MM.1S (cell line): ENCODE measurements around the gene PVRIG.
"Not testable (repeated sequence)": the region's sequence is repeated elsewhere in the genome, so short reads cannot be mapped to it uniquely, and the experiment has no call there.

Source experiments
- DNase-seq: peaks from one replicate; pipeline ENCODE4 v3.0.0-alpha.2; 2015
- H2AFZ ChIP-seq: fragments of 300-600 bp; sonication (generic); 2 replicates; pipeline ENCODE4 v1.6.0; 2016; ENCODE audit warnings: antibody characterized with exemption, low read length
- H3F3A ChIP-seq: fragments of 300-600 bp; sonication (generic); 2 replicates; pipeline ENCODE4 v1.6.1; 2016; ENCODE audit warnings: mild to moderate bottlenecking, antibody characterized with exemption, low read length, moderate library complexity, mixed read lengths; ENCODE audit not compliant: insufficient read depth
- H3K27ac ChIP-seq: fragments of 300-600 bp; sonication (generic); 2 replicates; pipeline ENCODE4 v1.5.1; 2016; ENCODE audit warnings: mild to moderate bottlenecking, low read length
- H3K27me3 ChIP-seq: fragments of 300-600 bp; sonication (generic); replicated peaks from 2 replicates; pipeline ENCODE4 v1.6.0; 2016; ENCODE audit warnings: low read length; ENCODE audit not compliant: insufficient read depth
- H3K36me3 ChIP-seq: fragments of 300-600 bp; sonication (generic); replicated peaks from 2 replicates; pipeline ENCODE4 v1.6.1; 2016; ENCODE audit warnings: mild to moderate bottlenecking, low read length, mixed read lengths; ENCODE audit not compliant: insufficient read depth
- H3K4me1 ChIP-seq: fragments of 300-600 bp; sonication (generic); 2 replicates; pipeline ENCODE4 v1.6.1; 2016; ENCODE audit warnings: low read length, mixed read lengths
- H3K4me2 ChIP-seq: fragments of 300-600 bp; sonication (generic); 2 replicates; pipeline ENCODE4 v1.6.0; 2016; ENCODE audit warnings: low read depth, low read length
- H3K4me3 ChIP-seq: fragments of 300-600 bp; sonication (generic); 2 replicates; pipeline ENCODE4 v1.5.1; 2016; ENCODE audit warnings: low read length, mixed read lengths
- H3K79me2 ChIP-seq: fragments of 300-600 bp; sonication (generic); 2 replicates; pipeline ENCODE4 v1.6.1; 2016; ENCODE audit warnings: mixed run types, low read length, mixed read lengths
- H3K9ac ChIP-seq: fragments of 300-600 bp; sonication (generic); 2 replicates; pipeline ENCODE4 v1.6.1; 2016; ENCODE audit warnings: low read length, mixed read lengths
- H3K9me2 ChIP-seq: fragments of 300-600 bp; sonication (generic); replicated peaks from 2 replicates; pipeline ENCODE4 v1.6.1; 2016; ENCODE audit warnings: mild to moderate bottlenecking, low read length, mixed read lengths; ENCODE audit not compliant: insufficient read depth
- H3K9me3 ChIP-seq: fragments of 300-600 bp; sonication (generic); replicated peaks from 2 replicates; pipeline ENCODE4 v1.6.1; 2016; ENCODE audit warnings: mild to moderate bottlenecking, low read length, mixed read lengths; ENCODE audit not compliant: insufficient read depth
- H4K20me1 ChIP-seq: fragments of 300-600 bp; sonication (generic); 2 replicates; pipeline ENCODE4 v1.6.1; 2016; ENCODE audit warnings: mild to moderate bottlenecking, low read length, moderate library complexity, mixed read lengths; ENCODE audit not compliant: insufficient read depth
- CTCF ChIP-seq: fragments of 300-600 bp; sonication (generic); IDR thresholded peaks from 2 replicates; pipeline ENCODE4 v1.5.1; 2016; ENCODE audit warnings: antibody characterized with exemption, low read length, mixed read lengths
- EZH2 ChIP-seq: fragments of 300-600 bp; sonication (generic); optimal IDR thresholded peaks from 2 replicates; pipeline ENCODE3; 2017; ENCODE audit warnings: low read depth, mild to moderate bottlenecking, antibody characterized with exemption, low read length, mixed read lengths
- EZH2phosphoT487 ChIP-seq: fragments of 300-600 bp; sonication (generic); IDR thresholded peaks from 2 replicates; pipeline ENCODE4 v1.6.1; 2018; ENCODE audit warnings: antibody characterized with exemption, low read length

PVRIG gene

GRCh38 chr7:100219801-100220585, at the start of gene PVRIG:
TSS of gene PVRIG (plus strand) at chr7:100219949. CDS start at chr7:100219971, 22 bp downstream.
- H2AFZ ChIP-seq, H3K36me3 ChIP-seq, H3K9me2 ChIP-seq, H4K20me1 ChIP-seq, DNase-seq, H3K27me3 ChIP-seq, H3K9me3 ChIP-seq: not testable (repeated sequence)
- H3K4me2 ChIP-seq = peak within 1 kb of the TSS; percentile 84
- peak within 1 kb of the TSS; percentile 57 for H3K4me3 ChIP-seq
- H3K27ac ChIP-seq = peak within 1 kb of the TSS; percentile 97
- peak within 1 kb of the TSS; percentile 89 for H3K9ac ChIP-seq
- peaks cover 41% of the 10 kb centered on the region for H3K4me1 ChIP-seq
- peaks cover 14% of the 10 kb centered on the region for H3F3A ChIP-seq
- H3K79me2 ChIP-seq = peaks cover 35% of the 10 kb centered on the region

GRCh38 chr7:100170101-100170897, 49.5 kb upstream of the PVRIG start:
- Histone ChIP-seq H3K27me3 (peaks cover 90% of the 10 kb centered on the region), H3K4me3 (no peak overlapping the region), H3K9ac (no peak overlapping the region), H3K4me1 (no peaks in the 10 kb centered on the region; the same call in 1 of the 2 replicates), H3F3A (no peaks in the 10 kb centered on the region), H2AFZ (no peak overlapping the region), H3K9me3 (no peaks in the 10 kb centered on the region), H3K4me2 (no peak overlapping the region; the same call in 1 of the 2 replicates), H3K36me3 (no peaks in the 10 kb centered on the region), H3K9me2 (no peaks in the 10 kb centered on the region), H3K79me2 (no peaks in the 10 kb centered on the region), H4K20me1 (no peaks in the 10 kb centered on the region), H3K27ac (no peak overlapping the region)
- no peak for DNase-seq
- TF ChIP-seq CTCF (no peak), EZH2 (no peak), EZH2phosphoT487 (no peak)

- DNase-seq = no peak
- Histone ChIP-seq H3K4me2 (peak overlapping the region; percentile 81; the same call in 1 of the 2 replicates), H2AFZ (no peak overlapping the region; the same call in 1 of the 2 replicates), H3K79me2 (no peaks in the 10 kb centered on the region), H3K9ac (no peak overlapping the region), H3K4me3 (peak overlapping the region; percentile 47; the same call in 1 of the 2 replicates), H3K9me2 (no peaks in the 10 kb centered on the region), H3F3A (no peaks in the 10 kb centered on the region), H4K20me1 (no peaks in the 10 kb centered on the region), H3K27me3 (peaks cover 88% of the 10 kb centered on the region), H3K9me3 (no peaks in the 10 kb centered on the region), H3K36me3 (no peaks in the 10 kb centered on the region), H3K4me1 (no peaks in the 10 kb centered on the region; the same call in 1 of the 2 replicates), H3K27ac (no peak overlapping the region)
- TF ChIP-seq EZH2phosphoT487 (no peak), CTCF (no peak), EZH2 (no peak)
These were observed 48.6 kb upstream of the PVRIG start for GRCh38 chr7:100171087-100171681.
